Stimulated activated CD4-positive, alpha-beta T cell treated with anti-CD3 and anti-CD28 coated beads, Interleukin-15, amount 100 ng/mL, for 48 hours (primary cell): ENCODE data around the gene ANO1.

Experiments used
- DNase-seq, 2 donors: peaks; one replicate each; pipeline ENCODE4 v3.0.0-alpha.2; 2020; ENCODE audit warnings: low read depth in 2 of 2

ANO1 gene

DNA sequence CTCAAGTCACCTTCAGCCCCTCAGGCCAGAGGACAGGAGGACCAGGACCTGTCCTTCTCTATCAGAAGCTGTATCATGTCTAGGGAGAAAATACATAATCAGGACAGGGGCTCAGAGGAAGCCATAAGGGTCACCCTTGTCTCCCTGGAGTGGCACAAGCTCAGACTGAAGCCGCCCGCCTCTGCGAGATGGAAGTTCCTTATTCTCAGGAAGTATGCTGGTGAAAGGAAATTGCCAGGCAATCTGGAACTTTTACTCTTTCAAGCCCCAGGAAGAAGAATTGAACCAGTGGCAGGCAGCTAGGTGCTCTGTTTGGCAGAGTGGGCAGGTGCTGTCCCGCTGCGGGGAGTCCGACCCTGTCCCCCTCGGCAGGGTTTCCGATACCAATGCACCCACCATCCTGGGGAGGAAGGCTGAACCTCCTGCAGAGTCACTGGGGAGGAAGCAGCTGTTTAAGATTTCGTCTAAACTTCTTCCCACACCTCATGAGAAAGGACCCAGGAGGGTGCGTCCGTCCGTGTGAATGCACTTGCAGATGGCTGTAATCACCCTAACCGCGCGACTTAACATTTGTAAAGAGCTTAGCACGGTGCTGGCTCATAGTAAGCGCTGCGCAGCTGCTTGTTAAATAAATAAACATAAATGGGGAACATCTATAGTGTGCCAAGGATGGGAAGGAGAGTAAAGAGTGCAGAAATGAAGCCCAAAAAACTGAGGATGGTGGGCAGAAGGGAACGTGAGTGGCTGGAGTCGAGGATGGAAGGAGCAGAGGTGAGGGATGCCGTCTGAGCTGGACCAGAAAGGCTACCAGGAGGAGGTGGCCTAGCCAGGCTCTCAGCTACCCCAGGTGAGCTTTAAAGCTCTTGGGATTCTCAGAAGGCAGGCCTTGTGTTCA lies 5.0 kb upstream of the ANO1 start:
- no peak for DNase-seq

DNA sequence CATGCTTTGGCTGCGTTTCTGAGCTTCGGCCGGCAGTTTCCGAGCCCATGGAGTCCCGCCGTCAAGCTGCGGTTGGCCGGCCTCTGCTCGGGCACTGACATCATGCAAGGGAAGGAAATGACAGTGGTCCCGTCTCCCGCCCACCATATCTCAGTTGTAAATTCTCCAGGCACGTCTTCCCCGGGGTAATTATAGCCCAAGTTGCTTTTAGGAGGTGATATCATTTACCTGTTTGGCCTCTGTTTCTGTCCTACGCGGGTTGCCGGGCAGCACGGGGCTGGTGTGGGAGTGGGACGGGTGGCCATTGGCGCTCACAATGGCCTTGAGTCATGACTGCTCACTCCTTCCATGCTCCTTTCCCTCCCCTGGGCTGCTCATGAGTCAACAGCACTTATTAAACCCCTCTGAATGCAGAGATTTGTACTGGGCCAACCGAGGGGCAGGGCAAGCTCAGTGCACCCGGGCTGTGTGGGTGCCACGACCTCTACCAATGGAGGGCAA lies 4.2 kb upstream of the ANO1 start:
- no peak for DNase-seq

DNA sequence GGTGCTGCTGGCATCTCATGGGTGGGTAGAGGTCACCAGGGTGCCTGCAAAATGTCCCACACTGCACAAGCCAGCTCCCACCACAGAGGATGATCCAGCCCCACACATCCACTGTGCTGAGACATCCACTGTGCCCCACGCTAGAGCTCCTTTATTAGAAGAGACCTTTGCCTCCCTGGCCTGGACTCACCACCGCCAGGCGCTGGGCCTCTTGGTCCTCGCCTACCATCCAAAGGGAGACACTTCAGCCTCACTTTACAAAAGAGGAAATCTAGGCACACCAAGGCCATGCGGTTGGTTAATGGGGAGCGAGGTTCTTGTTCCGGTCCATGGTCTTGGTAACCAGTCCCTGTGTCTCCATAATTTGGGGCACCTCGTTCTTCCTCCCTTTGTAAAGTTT lies 3.4 kb upstream of the ANO1 start:
- no peak for DNase-seq

DNA sequence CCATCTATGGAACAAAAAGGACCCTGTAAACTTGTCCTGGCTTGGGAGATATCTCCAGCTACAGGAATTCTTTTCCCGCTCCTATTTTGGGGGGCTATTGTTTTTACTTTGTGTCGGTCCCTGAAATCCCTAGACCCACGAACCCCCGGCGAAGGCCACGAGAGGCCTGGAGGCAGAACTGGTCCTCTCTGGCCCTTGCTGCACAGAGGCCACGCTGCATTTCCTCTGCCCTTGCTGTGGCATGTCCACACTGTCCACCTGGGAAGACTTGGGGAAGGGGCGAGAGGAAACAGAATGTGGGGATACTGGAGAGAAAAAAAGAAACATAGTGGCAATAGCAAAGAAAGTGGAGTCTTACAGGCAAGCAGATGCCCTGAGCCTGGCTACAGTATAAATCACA lies 2.3 kb upstream of the ANO1 start:
- no peak for DNase-seq

DNA sequence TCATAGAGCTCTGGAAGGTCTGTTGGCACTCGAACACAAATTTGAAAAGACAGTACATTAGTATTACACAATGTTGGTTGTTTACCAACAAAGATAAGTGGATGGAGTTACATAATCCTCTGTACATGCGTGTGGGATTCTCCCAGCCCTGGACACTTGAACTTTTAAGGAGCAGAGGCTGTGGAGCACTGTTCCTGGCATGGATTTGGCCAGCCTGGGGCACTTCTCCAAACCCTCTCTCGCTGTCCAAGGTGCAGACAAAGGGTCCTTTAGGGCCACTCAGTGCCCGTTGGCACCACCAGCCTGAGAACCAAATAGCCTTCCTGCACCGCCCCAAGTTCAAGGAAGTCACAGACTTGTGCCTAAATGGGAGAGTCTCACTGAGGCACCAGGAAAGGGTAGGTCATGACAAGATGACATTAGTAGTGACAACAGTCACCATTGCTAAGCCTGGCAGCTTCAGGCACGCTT lies 1.6 kb upstream of the ANO1 start:
- no peak for DNase-seq

DNA sequence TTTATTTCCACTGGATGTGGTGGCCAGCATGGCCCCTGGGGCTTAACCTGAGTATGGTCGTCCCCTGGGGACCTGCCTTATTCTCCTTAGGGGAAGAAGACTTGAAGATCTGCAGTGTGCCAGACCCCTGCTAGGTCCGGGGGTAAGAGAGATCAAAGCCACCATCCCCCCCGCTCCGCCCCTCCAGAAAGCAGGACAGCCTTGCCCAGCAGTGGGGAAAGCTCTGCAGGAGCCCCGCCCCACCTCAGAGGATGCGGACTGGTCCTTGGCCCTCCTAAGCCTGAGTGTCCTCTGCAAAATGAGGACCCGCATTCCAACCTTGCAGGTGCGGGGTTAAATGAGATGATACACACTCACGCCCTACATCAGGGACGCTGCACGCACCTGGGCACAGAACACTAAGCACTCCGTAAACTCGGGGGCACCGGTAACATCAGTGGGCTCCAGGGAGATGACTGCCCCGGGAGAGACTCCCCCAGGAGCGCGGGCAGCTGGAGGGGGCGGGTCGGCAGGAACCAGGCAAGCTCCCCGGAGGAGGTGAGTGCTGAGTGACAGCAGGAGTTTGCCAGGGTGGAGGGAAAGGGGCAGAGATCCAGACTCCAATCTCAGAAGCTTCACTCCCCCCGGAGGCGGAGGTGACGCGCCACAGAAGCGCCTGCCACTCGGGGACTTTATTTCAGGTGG lies 564 bp upstream of the ANO1 start:
- no peak for DNase-seq

DNA sequence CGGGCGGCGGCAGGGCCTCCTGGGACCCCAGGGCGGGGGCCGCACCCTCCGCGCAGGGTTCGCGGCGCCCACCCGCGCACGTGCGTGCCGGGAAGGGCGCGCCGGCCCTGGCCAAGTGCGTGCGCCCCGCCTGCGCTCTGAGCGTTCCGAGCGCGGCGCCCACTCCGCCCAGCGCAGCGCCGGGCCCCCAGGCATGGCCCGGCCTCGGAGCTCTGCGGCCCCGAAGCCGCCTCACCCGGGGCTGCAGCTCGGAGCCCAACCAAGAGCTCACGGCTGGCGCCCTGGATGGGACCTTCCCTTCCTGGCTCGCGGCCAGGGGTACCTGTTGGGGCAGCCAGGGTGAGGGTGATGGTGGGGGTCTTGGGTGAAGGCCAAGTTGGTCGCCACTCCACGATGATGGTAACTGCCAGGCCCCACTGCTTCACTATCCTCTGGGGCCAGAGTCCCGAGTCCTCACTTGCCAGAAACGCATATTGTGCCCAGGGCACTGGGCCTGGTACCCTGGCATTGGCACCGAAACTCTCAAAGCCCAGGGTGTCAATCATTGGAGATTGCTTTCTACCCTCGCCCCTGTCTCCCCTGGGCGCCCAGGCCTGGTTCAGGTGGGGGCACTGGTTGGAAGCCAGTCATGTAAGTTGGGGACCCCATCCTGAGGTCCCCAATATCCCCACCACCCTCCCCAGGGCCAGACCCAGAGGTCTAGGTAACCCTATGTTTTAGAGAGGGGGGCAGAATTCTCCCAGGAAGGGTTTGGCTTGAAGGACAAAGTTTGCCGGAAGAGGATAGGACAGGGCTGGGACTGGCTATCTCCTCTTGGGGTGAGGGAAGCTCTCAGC lies 882 bp downstream of the ANO1 start:
- no peak for DNase-seq

DNA sequence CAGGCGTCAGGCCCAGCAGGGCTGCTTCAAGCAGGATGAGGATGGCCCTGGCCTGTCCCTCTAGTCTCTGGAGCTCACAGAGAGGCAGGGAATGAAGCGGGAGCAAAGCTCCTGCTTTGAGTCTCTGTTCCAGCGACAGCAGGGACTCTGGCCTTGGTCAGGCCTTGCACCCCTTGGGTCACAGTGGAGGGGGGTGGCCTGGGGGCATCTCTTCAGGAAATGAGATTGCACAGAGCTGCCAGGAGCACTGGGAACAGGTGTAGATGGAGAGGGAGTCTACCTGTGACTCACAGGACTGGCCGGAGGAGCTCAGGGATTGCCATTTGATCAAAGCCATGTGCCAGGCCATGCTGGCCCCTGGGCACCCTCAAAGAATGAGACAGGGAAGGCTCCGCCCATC lies 1.6 kb downstream of the ANO1 start:
- no peak for DNase-seq

DNA sequence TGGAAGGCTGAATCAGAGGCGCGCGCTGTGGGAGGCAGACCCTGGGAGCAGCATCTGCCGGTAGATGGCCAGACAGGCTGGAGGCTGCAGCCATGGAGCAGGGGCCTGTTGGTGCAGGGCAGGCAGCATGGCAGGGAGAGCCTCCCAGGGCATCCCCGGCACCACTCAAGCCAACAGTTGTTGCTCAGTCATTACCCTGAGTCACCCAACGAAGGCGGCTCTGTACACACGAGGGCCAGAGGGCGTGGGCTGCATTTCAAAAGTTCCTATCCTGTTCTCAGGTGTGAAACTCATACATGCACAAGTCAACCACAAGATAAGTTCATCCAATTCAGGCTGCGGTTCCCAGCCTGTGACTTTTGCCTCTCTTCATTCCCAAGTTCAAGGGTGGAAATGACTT lies 2.6 kb downstream of the ANO1 start:
- DNase-seq, result no peak

DNA sequence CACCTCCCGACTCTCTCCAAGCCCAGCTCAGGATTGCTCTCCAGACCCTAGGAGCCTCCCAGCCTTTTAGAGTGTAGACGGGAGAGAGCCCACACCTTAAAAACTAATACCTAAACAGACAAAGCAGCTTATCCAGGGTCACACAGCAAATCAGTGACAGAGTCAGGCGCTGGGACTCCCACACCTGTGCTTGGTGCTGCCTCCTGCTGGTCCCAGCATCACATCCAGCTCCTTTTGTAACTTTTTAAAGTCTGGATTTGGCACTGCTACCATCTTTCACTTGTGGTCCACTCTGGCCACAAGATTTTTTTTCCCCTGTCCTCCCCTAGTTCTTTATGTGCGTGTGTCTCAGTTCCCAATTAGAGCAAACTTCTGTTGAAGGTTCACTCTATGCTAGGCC lies 4.7 kb downstream of the ANO1 start:
- no peak for DNase-seq

DNA sequence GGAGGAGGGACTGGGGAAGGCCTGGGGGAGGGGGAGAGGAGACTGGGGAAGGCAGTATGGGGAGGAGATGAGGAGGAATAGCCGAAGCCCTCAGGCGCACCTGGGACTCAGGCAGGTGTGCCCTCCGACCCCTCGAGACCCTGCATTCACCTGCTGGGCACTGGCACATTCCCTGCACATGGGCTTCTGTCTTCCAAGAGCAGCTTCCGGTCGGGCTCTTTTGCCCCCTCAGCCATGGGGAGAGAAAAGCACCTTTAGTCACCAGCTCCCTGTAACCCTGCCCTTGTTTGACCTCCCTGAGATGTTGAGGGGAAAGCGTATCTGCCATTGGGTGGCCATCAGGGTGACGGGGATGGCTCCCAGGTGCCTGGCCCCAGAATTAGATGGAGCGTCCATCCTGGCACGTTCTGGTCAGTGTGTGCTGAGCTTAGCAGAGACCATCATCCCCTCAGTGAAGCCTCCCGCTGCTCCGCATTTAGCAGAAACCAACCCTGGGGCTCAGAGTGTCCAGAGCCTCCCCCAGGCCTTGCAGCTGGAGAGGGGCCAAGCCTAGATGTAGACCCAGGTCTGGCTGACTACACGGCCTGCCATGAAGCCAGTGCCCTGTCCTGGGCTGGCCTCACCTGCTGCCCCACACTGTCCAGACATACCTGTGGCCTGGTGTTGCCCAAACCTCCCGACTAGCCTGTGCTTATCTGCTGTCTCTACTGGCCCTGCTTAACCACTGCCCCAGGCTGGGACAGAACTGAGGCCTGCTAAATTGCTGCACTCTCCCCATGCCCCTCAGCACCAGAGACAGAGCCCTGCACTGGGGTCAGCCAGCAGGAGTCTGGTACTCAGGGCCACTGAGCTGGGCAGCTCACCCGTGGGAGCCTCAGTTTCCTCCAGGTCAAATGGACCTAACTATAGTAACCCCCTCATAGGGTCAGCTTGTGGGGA lies 6.2 kb downstream of the ANO1 start:
- DNase-seq, result no peak

DNA sequence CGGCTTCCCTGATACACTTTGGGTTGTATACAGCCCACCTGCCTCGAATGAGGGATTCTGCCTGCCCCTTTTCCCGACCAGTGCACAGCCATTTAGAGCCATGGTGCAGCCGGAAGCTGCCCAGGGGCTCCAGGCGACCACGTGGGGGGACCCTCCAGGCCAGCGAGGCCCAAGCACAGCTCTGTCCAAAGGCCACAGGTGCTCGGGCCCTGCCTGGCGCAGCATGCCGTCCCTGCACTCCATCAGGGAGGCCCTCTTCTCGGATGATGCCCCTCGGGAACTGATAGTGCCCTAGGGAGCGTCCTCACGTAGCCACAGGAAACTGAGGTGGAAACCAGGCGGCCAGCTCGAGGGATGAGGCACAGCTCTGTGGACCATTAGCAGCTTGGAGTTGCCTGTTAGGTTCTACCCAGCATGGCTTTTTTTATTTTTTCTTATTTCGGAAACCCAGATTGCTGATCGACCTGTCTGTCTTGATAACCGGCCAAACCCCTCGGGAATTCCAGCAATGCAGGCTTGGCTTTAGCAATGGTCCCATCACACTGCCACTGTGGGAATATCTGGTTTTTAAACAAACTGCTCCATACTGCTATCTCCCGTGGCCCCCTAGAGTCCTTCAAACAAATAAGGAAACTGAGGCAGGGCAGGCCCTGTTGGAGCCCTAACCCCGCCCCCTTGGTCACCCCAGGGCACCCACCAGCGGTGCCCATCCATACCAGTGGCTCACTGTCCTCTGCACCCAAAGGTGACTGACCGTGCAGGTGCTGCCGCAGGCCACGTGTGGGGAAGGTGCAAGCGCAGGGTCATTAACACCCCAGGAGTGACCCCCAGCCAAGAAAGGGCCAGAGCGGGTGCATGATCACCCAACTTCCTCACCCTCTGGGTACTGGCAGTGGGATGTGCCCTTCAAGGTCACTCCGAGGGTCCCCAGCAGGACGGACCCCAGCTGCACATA lies 8.0 kb downstream of the ANO1 start:
- DNase-seq, result no peak

DNA sequence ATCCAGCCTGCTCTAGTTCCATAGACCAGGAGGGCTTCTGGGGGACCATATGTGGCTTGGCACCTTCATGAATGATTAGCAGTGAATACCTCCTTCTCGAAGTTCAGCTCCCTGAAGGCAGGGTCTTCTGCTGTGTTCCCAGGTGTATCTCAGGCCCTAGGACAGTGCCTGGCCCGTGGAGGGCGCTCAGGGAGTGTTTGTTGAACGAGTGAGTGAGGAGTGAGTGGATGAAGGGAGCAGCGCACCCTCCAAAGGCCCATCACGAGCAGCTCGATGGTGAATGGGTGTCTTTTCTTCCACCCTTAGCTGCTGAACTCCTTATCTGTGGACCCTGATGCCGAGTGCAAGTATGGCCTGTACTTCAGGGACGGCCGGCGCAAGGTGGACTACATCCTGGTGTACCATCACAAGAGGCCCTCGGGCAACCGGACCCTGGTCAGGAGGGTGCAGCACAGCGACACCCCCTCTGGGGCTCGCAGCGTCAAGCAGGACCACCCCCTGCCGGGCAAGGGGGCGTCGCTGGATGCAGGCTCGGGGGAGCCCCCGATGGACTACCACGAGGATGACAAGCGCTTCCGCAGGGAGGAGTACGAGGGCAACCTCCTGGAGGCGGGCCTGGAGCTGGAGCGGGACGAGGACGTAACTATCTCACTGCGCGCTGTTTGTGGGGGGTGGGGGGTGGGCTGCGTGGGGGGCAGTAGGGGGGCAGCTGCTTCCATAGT lies 9.5 kb downstream of the ANO1 start:
- DNase-seq, result no peak

DNA sequence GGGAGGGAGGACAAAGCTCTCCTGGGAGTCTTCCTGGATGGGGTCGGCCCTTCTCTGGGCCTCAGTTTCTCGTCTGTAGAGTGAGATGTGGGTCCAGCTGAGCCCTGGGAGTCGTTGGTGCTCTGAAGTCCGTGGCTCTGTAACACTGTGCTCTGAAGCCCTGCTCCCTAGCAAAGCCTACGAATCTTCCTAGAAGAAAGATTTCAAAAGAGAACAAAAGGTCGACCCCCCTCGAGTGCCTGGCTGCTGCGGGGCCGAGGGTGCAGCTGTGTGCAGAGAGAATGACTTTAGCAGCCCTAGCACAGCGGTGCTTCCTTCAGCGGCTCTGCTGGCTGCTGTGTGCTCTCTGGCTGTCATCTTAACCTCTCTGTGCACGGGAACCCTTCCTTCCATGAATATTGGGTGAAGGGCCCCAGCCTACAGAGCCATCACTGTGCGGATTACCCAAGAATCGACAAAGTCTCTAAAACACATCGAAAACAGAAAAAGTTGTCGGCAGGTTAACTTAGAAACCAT lies 10.7 kb downstream of the ANO1 start:
- DNase-seq, result no peak

DNA sequence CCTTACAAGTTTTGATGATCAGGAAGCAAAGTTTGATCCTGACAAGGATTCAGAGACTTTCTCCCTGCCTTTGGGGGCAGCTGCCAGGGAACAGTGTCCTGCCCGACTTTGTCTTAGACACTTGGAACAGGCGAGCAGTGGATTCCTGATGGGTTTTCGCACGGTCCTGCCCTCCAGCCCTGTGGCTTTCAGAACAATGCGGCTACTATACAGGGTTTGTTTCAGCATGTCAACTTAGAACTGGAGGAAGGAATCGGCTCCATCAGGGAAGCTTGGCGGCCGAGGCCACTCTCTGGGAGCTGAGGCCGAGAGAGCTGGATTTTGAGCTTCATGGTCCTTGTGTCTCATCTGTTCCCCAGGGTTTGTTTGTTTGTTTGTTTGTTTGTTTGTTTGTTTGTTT lies 11.5 kb downstream of the ANO1 start:
- DNase-seq, result no peak

DNA sequence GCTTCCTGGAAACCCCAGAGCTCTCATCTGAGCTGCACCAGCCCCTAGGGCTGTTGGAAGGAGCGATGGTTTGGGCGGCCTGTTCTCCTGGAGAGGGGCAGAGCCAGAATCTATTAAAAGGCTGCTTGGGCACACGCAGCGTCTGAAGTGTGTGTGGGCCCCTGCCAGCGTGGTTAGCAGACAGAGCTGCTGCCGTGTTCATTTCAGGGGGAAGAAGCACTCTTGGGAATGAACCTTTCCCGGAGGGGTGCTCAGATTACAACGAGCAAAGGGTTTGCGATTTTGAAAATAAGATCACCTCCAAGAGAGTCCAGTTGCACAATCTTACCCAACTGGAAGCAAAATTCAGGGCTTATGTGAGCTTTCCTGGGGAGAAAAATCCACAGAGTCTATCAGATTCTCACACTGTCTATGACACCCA lies 12.9 kb downstream of the ANO1 start:
- DNase-seq, result no peak

DNA sequence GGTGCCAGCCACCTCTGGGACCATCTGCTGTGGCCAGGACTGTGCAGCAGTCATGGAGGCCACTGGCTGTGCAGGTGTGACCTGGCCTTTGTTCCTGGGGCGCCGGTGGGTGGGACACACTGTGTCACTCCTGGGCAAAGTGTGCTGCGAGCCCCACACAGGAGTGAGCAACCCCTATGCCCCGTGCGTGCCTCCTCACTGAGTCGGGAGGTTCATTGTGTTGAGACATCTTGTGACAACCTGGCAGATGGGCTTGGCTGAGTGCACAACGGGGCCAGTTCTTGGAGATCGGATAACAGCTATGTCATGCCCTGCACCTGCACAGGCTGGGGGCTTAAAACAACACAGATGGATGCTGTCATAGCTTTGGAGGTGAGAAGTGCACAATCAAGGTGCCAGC lies 13.5 kb downstream of the ANO1 start:
- no peak for DNase-seq

DNA sequence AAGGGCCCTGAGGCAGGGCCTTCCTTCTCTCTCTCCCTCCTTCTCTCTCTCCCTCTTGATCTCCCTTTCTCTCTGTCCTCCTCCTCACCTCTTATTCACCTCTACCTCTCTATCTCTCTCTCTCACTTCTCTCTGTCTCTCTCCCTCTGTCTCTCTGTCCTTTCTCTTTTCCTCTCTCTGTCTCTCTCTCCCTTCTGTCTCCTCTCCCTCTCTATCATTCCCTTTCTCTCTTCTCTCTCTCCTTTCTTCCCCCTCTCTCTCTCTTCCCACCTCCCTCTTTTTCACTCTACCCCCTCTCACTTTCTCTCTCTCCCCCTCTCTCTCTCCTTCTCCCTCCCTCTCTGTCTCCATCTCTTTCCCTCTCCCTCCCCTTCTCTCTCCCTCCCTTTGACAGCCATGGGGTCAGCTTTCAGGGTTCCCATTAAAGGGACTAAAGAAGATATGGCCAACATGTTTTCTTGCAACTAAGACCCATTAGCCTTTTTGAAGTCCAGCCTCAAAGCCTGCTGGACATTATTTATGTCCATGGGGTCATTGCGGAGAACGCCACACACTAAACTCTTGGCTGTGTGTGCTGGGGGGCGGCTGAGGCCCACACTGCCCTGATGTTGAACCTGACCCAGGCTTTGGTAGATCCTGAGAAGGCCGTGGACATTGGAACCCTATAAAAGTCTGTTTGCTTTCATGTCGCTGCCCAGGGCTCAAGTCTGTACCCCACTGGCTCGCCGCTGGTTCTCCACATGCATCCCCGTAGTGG lies 15.0 kb downstream of the ANO1 start:
- DNase-seq, result no peak
